HEK293T (cell line): ENCODE measurements around the gene EML5.
A peak's percentile ranks its signal among the peaks of the same experiment; 100 is the strongest.

Experiments used
- CTCF ChIA-PET: fragments of 350-600 bp; formaldehyde crosslinking; extraction: SDS; loops from one replicate; lab custom pipeline; 2021; ENCODE audit warnings: antibody characterized with exemption, inconsistent platforms; lab: Yijun Ruan, JAX
- POLR2A ChIA-PET: fragments of 350-600 bp; formaldehyde crosslinking; extraction: SDS; loops from one replicate; lab custom pipeline; 2020; ENCODE audit warnings: antibody characterized with exemption, inconsistent platforms; lab: Yijun Ruan, JAX
- DNase-seq: peaks from one replicate; pipeline ENCODE4 v3.0.0; 2012; ENCODE audit warnings: mixed read lengths; ENCODE audit errors: extremely low spot score
- BHLHE40 ChIP-seq: fragments of 450-650 bp; IDR thresholded peaks from 2 replicates; pipeline ENCODE4 v1.6.1; 2016; ENCODE audit warnings: mild to moderate bottlenecking, moderate library complexity, borderline replicate concordance
- CTBP1 ChIP-seq: fragments of 450-650 bp; IDR thresholded peaks from 2 replicates; pipeline ENCODE4 v1.6.1; 2016; ENCODE audit warnings: borderline replicate concordance
- ELF4 ChIP-seq: fragments of 450-650 bp; IDR thresholded peaks from 2 replicates; pipeline ENCODE4 v1.6.1; 2017; ENCODE audit warnings: antibody characterized with exemption
- FOXA1 ChIP-seq: fragments of 450-650 bp; IDR thresholded peaks from 2 replicates; pipeline ENCODE4 v1.6.1; 2016; ENCODE audit warnings: mild to moderate bottlenecking
- FOXK2 ChIP-seq: fragments of 450-650 bp; IDR thresholded peaks from 2 replicates; pipeline ENCODE4 v1.6.1; 2016; ENCODE audit warnings: mild to moderate bottlenecking
- FOXM1 ChIP-seq: fragments of 450-650 bp; IDR thresholded peaks from 2 replicates; pipeline ENCODE4 v1.6.1; 2017; ENCODE audit warnings: mild to moderate bottlenecking, borderline replicate concordance
- HDGF ChIP-seq: fragments of 450-650 bp; IDR thresholded peaks from 2 replicates; pipeline ENCODE4 v1.6.1; 2017; ENCODE audit warnings: antibody characterized with exemption, borderline replicate concordance
- L3MBTL2 ChIP-seq: fragments of 450-650 bp; conservative IDR thresholded peaks from 2 replicates; pipeline ENCODE4 v1.6.1; 2016; ENCODE audit warnings: mild to moderate bottlenecking
- LEF1 ChIP-seq: fragments of 450-650 bp; IDR thresholded peaks from 2 replicates; pipeline ENCODE4 v1.6.1; 2017; ENCODE audit warnings: mild to moderate bottlenecking, borderline replicate concordance
- PKNOX1 ChIP-seq: fragments of 450-650 bp; IDR thresholded peaks from 2 replicates; pipeline ENCODE4 v1.6.1; 2016
- SUZ12 ChIP-seq: fragments of 450-650 bp; IDR thresholded peaks from 2 replicates; pipeline ENCODE4 v1.6.1; 2016; ENCODE audit warnings: mild to moderate bottlenecking
- TARDBP ChIP-seq: fragments of 450-650 bp; IDR thresholded peaks from 2 replicates; pipeline ENCODE4 v1.6.1; 2016
- ZNF384 ChIP-seq: fragments of 450-650 bp; IDR thresholded peaks from 2 replicates; pipeline ENCODE4 v1.6.1; 2016

Gene EML5

GRCh38 chr14:88565427-88565826 is 227.3 kb downstream of the EML5 start:
- no peak for DNase-seq
- POLR2A ChIA-PET, result no interaction called here
- TF ChIP-seq HDGF (no peak), CTBP1 (no peak)
- CTCF ChIA-PET, result interaction anchor here (1.1 kb wide), 1 partner anchor 376 kb away, joined by 5 read pairs; no protein-coding TSS in a partner anchor

GRCh38 chr14:88563845-88564244 is 228.9 kb downstream of the EML5 start:
- DNase-seq, result no peak
- CTCF ChIA-PET, result no interaction called here
- POLR2A ChIA-PET, result interaction anchor here (1.6 kb wide), 1 partner anchor 69 kb away, joined by 3 read pairs; no protein-coding TSS in a partner anchor
- no peak for TF ChIP-seq ELF4
- no peak for TF ChIP-seq LEF1
- TF ChIP-seq L3MBTL2, result no peak
- TF ChIP-seq CTBP1, result no peak
- TF ChIP-seq TARDBP, result no peak
- no peak for TF ChIP-seq FOXM1
- TF ChIP-seq PKNOX1, result no peak
- TF ChIP-seq HDGF, result no peak
- TF ChIP-seq SUZ12, result no peak
- no peak for TF ChIP-seq FOXA1

- CTCF ChIA-PET, result no interaction called here
- TF ChIP-seq FOXM1 (no peak), ZNF384 (no peak), L3MBTL2 (peak; percentile 77; the same call in 1 of the 2 replicates), FOXK2 (no peak), CTBP1 (0 out of 2 replicates have a peak, but pooled peaks have one; percentile 14)
- peak; percentile 93 for DNase-seq
- POLR2A ChIA-PET, result interaction anchor here (1.0 to 1.6 kb wide), 3 partner anchors 9 to 68 kb away, joined by 3 to 4 read pairs (median 3); no protein-coding TSS in a partner anchor
Measured at GRCh38 chr14:88562831-88563686, 229.7 kb downstream of the EML5 start, which contains the start of gene ZC3H14. Gene ZC3H14 (plus strand): TSS chr14:88563037. CDS start chr14:88563134, 97 bp downstream.

GRCh38 chr14:88562532-88562830 is 230.3 kb downstream of the EML5 start:
- no peak for TF ChIP-seq BHLHE40
- TF ChIP-seq FOXM1, result no peak
- CTCF ChIA-PET, result no interaction called here
- POLR2A ChIA-PET, result interaction anchor here (1.0 to 1.6 kb wide), 3 partner anchors 9 to 67 kb away, joined by 3 to 4 read pairs (median 3); no protein-coding TSS in a partner anchor
- no peak for DNase-seq
